Retinal pigment epithelial cell (primary cell): Measurements from ENCODE around the gene GNB5.
"Not testable (repeated sequence)": the region's sequence is repeated elsewhere in the genome, so short reads cannot be mapped to it uniquely, and the experiment has no call there.

Experiments
- DNase-seq: peaks from one replicate; pipeline ENCODE4 v3.0.0-alpha.2; 2010; ENCODE audit warnings: low read depth
- H3K4me3 ChIP-seq: 2 replicates; pipeline ENCODE4 v1.5.1; 2011; ENCODE audit warnings: mild to moderate bottlenecking, low read length, control low read depth, moderate library complexity
- TF ChIP-seq, protein P1 (sequence below): conservative IDR thresholded peaks from 2 replicates; pipeline ENCODE4 v1.5.1; 2011; ENCODE audit warnings: low read depth, low read length, control low read depth, inconsistent platforms

GNB5 gene

DNA sequence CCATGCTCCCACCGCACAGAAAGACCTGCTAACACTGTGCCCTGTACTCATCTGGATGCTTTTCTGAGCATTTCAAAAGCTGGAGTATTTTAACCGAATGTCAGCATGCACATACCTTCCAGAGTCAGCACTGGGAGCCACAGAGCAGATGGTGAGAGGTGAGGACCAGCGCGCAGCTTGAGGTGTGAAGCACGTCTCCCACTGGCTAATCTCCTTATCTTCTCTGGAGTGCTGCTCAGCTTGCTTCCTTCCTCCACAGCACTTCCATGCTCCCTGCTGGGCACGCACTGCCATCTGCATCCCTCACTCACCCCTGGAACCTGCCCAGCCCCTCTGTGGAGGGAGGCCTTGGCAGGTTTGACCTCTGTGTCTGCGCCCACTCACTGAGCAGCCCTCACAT is at the start of gene GNB5:
Gene GNB5, minus strand, starts transcription at position 186 of the 400 bp plus-strand sequence. CDS start 6,716 bp downstream, outside the sequence.
- TF ChIP-seq, protein P1, sequence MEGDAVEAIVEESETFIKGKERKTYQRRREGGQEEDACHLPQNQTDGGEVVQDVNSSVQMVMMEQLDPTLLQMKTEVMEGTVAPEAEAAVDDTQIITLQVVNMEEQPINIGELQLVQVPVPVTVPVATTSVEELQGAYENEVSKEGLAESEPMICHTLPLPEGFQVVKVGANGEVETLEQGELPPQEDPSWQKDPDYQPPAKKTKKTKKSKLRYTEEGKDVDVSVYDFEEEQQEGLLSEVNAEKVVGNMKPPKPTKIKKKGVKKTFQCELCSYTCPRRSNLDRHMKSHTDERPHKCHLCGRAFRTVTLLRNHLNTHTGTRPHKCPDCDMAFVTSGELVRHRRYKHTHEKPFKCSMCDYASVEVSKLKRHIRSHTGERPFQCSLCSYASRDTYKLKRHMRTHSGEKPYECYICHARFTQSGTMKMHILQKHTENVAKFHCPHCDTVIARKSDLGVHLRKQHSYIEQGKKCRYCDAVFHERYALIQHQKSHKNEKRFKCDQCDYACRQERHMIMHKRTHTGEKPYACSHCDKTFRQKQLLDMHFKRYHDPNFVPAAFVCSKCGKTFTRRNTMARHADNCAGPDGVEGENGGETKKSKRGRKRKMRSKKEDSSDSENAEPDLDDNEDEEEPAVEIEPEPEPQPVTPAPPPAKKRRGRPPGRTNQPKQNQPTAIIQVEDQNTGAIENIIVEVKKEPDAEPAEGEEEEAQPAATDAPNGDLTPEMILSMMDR = no peak
- no peak for DNase-seq
- no peak within 1 kb of the TSS for H3K4me3 ChIP-seq

GRCh38 chr15:52240166-52240565 is 49.0 kb upstream of the GNB5 start:
- TF ChIP-seq, protein P1 = no peak
- no peak overlapping the region for H3K4me3 ChIP-seq
- no peak for DNase-seq

- DNase-seq, H3K4me3 ChIP-seq: not testable (repeated sequence)
These were observed 47.9 kb upstream of the GNB5 start for GRCh38 chr15:52238989-52239525.

- H3K4me3 ChIP-seq = no peak overlapping the region
- DNase-seq = no peak
- TF ChIP-seq, protein P1 = no peak
These were observed 47.0 kb upstream of the GNB5 start for GRCh38 chr15:52238149-52238548.

DNA sequence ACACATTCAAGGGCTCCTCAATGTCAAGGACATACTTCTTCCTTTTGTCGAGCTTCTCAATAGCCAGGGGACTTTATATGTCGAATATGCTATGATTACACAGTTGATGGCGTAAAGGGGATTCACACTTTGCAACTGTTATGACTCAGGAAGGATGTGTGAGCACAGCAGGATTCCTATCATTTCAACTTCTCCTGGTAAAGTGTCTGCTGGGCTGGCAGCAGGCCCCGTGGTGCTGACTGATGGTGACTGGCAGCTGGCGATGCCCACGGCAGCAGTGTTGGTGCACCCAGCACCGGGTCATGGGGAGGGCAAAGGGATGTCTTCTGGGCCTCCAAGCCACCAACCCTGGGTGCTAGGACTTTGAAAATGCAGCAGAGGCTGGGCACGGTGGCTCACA is 44.8 kb upstream of the GNB5 start:
- no peak overlapping the region for H3K4me3 ChIP-seq
- TF ChIP-seq, protein P1 = no peak
- DNase-seq = no peak

DNA sequence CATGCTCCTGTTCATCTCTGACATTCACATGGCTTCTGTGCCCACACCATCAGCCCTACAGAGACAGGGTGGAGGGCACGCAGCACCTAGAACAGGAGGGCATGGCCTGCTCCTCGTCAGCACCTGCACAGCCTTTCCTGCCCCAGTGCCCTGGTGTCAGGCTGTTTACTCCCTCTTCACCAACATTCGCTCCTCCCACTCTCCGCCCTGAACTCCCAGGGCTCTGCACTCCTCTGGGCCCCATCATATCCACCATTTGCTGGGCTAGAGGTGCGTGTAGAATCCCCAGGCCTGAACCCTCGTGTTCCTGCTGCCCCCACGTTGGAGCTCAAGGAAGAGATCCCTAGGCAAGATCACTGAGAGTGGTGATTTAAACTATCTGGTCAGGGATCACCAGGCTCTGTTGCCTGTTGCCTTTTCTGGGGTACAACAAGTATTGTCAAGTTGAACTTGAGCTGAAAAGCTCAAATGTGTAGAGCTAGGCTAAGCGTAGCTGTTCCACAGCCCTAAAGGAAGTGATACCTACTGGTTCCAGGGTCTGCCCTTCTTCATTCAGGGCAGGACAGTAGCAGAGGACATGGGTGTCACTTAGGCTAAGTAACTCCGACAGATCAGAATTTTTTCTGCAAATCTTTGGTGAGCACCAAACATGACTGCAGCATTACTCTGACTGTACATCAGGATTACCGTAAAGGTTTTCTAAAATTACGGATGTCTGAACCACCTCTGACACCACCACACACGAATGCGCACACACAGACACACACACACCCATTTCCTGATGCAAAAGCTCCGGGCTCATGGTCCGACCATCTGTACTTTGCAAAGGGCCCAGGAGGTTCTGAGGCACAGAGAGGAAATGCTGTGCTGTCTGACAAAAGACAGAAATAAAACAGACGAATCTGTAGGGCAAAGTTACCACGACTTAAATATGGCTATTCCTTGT is 43.7 kb upstream of the GNB5 start:
- no peak for DNase-seq
- TF ChIP-seq, protein P1 = no peak
- no peak overlapping the region for H3K4me3 ChIP-seq

- no peak for DNase-seq
- TF ChIP-seq, protein P1 = no peak
- H3K4me3 ChIP-seq = no peak overlapping the region
These were observed 42.2 kb upstream of the GNB5 start for GRCh38 chr15:52233405-52233804.
